Measurements from ENCODE around the gene SERINC2.
"Not testable (repeated sequence)": the region's sequence is repeated elsewhere in the genome, so short reads cannot be mapped to it uniquely, and the experiment has no call there.

SERINC2 gene

GRCh38 chr1:31435471-31436409, 22.7 kb downstream of the SERINC2 start:
- no peak for DNase-seq

- no peak for DNase-seq
These were observed 23.8 kb downstream of the SERINC2 start for GRCh38 chr1:31436596-31437432.

DNA sequence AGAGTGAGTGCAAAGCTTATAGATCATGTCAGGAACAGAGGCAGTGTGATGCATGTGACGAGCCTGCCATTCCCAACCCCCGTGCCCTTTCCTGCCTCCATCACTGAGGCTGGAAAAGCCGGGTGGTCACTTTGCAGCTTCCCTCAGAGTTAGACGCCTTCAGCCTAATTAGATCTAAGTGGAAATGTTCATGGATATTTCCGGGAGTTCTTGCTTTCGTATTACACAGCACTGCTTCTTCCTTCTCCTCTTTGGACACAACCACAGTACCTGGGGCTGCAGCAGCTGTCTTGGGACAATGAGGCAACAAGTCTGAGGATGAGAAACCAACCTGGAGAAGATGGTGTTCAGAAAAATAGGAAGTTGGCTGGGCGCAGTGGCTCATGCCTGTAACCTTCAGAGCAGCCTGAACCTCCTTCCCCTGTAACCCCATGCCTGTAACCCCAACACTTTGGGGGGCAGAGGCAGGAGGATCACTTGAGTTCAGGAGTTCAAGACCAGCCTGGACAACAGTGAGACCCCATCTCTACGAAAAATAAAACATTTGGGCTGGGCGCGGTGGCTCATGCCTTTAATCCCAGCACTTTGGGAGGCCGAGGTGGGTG, 24.5 kb downstream of the SERINC2 start:
- DNase-seq: no peak

DNA sequence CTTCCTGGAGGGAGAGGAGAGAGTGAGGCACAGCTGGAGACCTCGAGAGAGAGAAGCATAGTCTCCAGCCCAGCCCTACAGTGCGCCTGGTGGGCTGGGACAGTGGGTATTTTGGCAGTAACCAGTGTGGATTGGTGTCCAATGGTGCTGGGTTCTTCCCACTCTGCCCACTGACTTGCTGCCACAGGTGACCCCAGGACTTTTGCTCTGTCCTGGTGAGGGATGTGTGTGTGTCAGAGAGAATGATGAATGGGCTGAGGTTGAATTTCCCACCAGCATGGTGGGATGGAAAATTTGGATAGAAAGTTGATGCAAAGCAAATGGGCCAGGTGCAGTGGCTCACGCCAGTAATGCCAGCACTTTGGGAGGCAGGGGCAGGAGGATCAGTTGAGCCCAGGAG, 26.3 kb downstream of the SERINC2 start:
- DNase-seq: no peak

- DNase-seq: no peak
These were observed 28.1 kb downstream of the SERINC2 start for GRCh38 chr1:31441073-31441472.

DNA sequence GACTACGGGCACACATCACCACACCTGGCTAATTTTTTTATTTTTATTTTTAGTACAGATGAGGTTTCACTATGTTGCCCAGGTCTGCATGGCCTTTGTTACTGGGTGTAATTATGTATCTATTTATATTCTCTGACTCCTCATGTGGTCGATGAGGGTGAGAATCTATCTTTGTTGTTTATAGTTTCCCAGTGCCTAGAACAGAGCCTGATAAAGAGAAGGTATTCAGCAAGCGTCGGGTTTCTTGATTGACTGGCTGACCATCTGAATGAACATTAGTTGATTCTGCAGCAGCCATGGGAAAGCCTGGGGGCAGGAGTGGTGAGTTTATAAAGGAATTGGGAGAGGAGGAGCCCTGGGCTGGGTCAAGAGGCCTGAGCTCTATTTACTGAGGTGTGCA, 28.5 kb downstream of the SERINC2 start:
- DNase-seq: no peak

DNA sequence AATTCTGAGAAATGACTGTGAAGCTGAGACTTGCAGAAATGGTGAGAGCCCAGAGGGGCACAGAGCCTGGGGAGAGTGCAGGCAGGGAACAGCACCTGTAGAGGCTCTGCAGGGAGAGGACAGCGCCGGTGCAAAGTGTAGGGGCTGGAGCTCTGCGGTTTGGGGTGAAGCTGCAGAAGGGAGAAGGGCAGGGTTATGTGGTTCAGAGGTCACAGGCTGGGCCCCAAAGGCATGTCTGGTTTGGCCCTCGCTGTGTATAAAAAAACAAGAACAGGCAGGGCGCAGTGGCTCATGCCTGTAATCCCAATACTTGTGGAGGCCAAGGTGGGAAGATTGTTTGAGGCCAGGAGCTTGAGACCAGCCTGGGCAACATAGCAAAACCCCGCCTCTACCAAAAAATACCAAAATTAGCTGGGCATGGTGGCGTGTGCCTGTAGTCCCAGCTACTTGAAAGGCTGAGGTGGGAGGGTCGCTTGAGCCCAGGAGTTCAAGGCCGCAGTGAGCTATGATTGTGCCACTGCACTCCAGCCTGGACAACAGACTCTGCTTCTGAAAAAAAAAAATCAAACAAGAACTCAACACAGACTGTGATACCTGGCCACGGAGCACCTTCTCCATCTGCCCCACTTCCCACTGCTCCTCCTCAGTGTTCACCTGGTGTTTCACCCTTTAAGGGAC, 29.1 kb downstream of the SERINC2 start:
- DNase-seq: no peak

DNA sequence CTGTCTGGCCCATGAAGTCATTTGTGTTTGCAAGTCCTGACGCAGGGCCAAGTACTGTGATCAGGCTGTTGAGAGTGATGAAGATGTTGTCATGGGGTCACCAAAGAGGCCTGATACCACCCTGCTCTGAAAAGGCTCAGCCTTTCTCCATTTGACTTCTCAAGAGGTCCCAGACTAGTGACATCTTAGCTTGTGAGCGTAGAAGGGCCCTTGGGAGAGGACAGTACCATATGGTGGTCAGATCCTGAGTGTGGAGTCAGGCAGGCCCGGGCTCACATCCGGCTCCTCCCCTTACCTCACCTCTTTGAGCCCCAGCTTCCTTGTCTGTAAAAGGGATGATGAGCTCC, 29.6 kb downstream of the SERINC2 start:
- no peak for DNase-seq

DNA sequence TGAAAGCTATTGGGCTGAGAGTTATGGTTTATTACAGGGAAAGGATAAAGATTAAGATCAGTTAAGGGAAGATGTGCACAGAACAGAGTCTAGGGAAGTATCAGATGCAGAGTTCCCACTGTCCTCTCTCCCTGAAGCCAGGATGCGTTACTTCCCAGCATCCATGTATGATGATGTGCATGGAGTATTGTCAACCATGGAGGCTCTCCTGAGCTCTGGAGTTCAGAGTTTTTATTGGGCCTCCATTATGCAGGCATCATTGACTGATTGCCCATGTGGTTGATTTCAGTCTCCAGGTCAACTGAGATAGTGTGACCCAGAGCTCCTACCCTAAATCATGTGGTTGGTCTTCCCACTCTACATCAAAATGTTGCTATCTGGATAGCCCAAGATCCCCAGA, 30.7 kb downstream of the SERINC2 start:
- DNase-seq: no peak

DNA sequence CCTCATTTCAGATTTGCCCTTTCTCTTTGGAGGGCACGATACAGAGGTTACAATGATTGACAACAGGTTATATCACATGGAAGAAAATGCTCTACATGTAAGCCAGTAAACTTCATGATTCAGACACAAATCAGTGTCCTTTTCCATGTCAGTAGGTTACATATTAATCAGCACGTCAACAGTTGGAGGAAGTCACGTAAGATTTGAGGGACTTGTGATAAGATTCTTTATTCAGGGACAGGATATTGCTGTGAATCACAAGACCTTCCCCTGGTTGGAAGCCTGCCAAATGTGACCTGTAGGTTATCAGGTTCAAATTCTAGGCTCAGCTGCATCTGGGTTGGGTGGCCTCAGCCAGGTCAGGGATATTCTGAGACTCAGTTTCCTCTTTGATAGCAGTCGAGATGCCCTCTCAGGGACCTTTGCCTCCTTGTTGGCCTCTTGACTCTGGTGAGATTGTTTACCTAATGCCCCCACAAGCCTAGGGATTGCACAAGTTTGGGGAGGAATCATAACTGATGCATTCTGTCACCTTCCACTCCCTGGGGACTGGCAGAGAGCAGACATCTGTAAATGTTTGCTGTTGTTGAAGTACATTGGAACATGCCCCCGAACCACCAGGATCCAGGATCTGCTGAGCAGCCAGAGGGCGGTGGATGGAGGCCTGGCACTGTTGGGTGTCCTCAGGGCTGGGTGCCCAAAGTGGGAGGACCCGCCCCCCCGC, 31.9 kb downstream of the SERINC2 start:
- no peak for DNase-seq

GRCh38 chr1:31445951-31446350, 32.9 kb downstream of the SERINC2 start:
- no peak for DNase-seq

DNA sequence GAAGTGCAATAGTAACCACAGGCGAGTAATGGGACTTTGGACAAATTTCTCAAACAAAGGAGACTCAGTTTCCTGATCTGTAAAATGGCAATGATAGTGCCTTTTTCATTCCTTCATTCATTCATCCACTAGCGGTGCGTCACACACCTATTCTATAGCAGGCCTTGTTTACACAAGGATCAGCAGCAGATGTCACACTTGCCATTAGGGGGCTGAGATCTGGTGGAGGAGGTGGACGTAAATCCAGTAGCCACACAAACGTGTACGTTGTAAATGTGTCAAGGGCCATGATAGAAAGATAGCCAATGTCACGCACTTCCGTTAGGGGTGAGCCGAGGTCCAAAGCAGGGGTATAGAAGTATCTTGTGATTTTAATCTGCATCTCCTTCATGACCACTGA, 34.2 kb downstream of the SERINC2 start:
- no peak for DNase-seq

- DNase-seq: no peak
These were observed 40.5 kb downstream of the SERINC2 start for GRCh38 chr1:31453384-31454079.

GRCh38 chr1:31458287-31458896, 45.4 kb downstream of the SERINC2 start:
- no peak for DNase-seq

DNA sequence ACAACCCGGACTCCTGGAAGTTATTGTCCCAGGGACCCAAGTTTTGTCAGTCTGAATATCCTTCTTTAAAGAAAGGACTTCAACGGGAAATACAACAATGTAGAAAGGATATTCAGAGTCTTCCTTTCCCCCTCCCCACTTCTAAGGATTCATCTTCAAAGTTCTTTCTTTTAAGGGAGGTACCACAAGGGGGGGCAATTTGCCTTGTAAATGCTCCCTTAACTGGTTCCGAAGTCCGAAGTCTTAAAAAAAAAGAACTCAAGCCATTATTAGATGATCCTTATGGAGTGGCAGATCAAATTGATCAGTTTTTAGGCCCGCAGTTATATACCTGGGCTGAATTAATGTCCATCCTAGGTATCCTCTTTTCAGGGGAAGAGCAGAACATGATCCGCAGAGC, 47.0 kb downstream of the SERINC2 start:
- DNase-seq: no peak

- DNase-seq: no peak
These were observed 54.1 kb downstream of the SERINC2 start for GRCh38 chr1:31467005-31467674.

DNA sequence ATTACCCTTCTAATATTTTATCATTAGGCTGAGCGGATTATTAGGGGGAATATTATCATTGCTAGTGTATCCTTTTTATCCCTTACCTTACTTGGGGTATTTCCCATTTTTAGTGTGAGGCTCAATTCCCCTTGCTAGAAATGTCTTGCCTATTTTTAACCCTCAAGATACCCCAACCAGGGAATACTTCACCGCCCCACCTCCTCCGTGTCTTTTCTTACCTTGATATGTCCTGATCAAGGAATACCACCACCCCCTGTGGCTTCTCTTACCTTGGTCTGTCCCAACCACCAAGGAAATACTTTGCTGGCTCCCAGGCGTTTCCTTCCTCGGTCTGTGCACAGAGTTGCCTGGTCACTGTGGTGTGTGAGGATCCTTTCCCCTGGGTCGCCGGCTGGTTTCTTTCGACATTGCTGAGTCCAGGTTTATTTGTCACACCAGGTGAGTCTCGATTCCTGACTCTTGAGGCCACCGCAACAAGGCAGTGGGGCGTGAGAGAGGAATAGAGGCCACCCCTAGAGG, 57.8 kb downstream of the SERINC2 start:
- no peak for DNase-seq

- not testable (repeated sequence) for DNase-seq
These were observed 58.7 kb downstream of the SERINC2 start for GRCh38 chr1:31471452-31472313.

DNA sequence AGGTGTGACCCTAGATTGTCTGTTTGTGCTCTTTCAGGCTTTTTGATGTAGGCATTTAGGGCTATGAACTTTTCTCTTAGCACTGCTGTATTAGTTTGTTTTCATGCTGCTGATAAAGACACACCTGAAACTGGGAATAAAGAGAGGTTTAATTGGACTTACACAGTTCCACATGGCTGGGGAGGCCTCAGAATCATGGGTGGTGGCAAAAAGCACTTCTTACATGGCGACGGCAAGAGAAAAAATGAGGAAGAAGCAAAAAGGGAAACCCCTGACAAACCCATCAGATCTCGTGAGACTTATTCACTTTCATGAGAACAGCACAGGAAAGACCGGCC, 59.3 kb downstream of the SERINC2 start:
- not testable (repeated sequence) for DNase-seq

All from DMS79 (cell line).